OCI-LY1 (cell line): ENCODE data around the gene CHD9NB.
A peak's percentile ranks its signal among the peaks of the same experiment; 100 is the strongest.

Experiments used
- H2AFZ ChIP-seq: fragments of 200-600 bp; sonication (generic), shearing (Covaris generic); 2 replicates; pipeline ENCODE4 v1.6.0; 2014; ENCODE audit warnings: antibody characterized with exemption, mild to moderate bottlenecking, low read length
- H3F3A ChIP-seq: fragments of 200-600 bp; sonication (generic), shearing (Covaris generic); 2 replicates; pipeline ENCODE4 v1.6.0; 2014; ENCODE audit warnings: mild to moderate bottlenecking, antibody characterized with exemption, low read length, moderate library complexity; ENCODE audit not compliant: insufficient read depth
- H3K27ac ChIP-seq: fragments of 200-600 bp; sonication (generic); 2 replicates; pipeline ENCODE4 v1.5.1; 2014; ENCODE audit warnings: low read length, mixed run types, mild to moderate bottlenecking, low read depth; ENCODE audit not compliant: poor library complexity, severe bottlenecking
- H3K27me3 ChIP-seq: fragments of 200-600 bp; sonication (generic); 2 replicates; pipeline ENCODE4 v1.6.0; 2014; ENCODE audit warnings: antibody characterized with exemption, mild to moderate bottlenecking, low read length, moderate library complexity; ENCODE audit not compliant: insufficient read depth
- H3K36me3 ChIP-seq: fragments of 200-600 bp; sonication (generic); 2 replicates; pipeline ENCODE4 v1.6.1; 2014; ENCODE audit warnings: mild to moderate bottlenecking, antibody characterized with exemption, low read length, moderate library complexity, mixed read lengths; ENCODE audit not compliant: insufficient read depth
- H3K4me1 ChIP-seq: fragments of 200-600 bp; sonication (generic); 2 replicates; pipeline ENCODE4 v1.5.1; 2014; ENCODE audit warnings: mild to moderate bottlenecking, low read length, moderate library complexity; ENCODE audit not compliant: insufficient read depth, severe bottlenecking
- H3K4me2 ChIP-seq: fragments of 200-600 bp; sonication (generic), shearing (Covaris generic); 2 replicates; pipeline ENCODE4 v1.6.1; 2014; ENCODE audit warnings: low read length
- H3K4me3 ChIP-seq: fragments of 200-600 bp; sonication (generic); 2 replicates; pipeline ENCODE4 v1.5.1; 2014; ENCODE audit warnings: low read length, low read depth, mild to moderate bottlenecking, mixed read lengths; ENCODE audit not compliant: poor library complexity, severe bottlenecking
- H3K79me2 ChIP-seq: fragments of 200-600 bp; shearing (Covaris generic); 2 replicates; pipeline ENCODE4 v1.6.1; 2016; ENCODE audit warnings: mixed run types, low read length, mixed read lengths; ENCODE audit not compliant: insufficient read depth
- H3K9ac ChIP-seq: fragments of 200-600 bp; sonication (generic), shearing (Covaris generic); 2 replicates; pipeline ENCODE4 v1.6.1; 2014; ENCODE audit warnings: mild to moderate bottlenecking, low read length, mixed read lengths
- H3K9me2 ChIP-seq: fragments of 200-600 bp; sonication (generic), shearing (Covaris generic); 2 replicates; pipeline ENCODE4 v1.6.1; 2014; ENCODE audit warnings: low read depth, mild to moderate bottlenecking, low read length, mixed read lengths
- H3K9me3 ChIP-seq: fragments of 200-600 bp; shearing (Covaris generic); 2 replicates; pipeline ENCODE4 v1.6.1; 2014; ENCODE audit warnings: low read length, mixed read lengths
- H4K20me1 ChIP-seq: fragments of 200-600 bp; sonication (generic), shearing (Covaris generic); 2 replicates; pipeline ENCODE4 v1.6.0; 2016; ENCODE audit warnings: mild to moderate bottlenecking, low read length; ENCODE audit not compliant: insufficient read depth
- CTCF ChIP-seq: fragments of 200-600 bp; sonication (generic), shearing (Covaris generic); IDR thresholded peaks from 2 replicates; pipeline ENCODE4 v1.5.1; 2017; ENCODE audit warnings: mild to moderate bottlenecking, antibody characterized with exemption, low read length, moderate library complexity, mixed read lengths
- EZH2 ChIP-seq: fragments of 200-600 bp; sonication (generic), shearing (Covaris generic); IDR thresholded peaks from 2 replicates; pipeline ENCODE4 v1.8.0; 2017; ENCODE audit warnings: borderline replicate concordance, mixed run types, mild to moderate bottlenecking, antibody characterized with exemption, low read length, moderate library complexity, mixed read lengths

CHD9NB gene

GRCh38 chr16:53067675-53068074, 15.0 kb upstream of the CHD9NB start:
- H3K4me2 ChIP-seq: peak overlapping the region; percentile 56
- H3K9me3 ChIP-seq: no peaks in the 10 kb centered on the region
- no peaks in the 10 kb centered on the region; the same call in 1 of the 2 replicates for H3F3A ChIP-seq
- H3K4me3 ChIP-seq: no peak overlapping the region
- no peaks in the 10 kb centered on the region for H4K20me1 ChIP-seq
- peak overlapping the region; percentile 91 for H3K27ac ChIP-seq
- peaks cover 28% of the 10 kb centered on the region for H3K79me2 ChIP-seq
- no peak overlapping the region for H3K9ac ChIP-seq
- no peaks in the 10 kb centered on the region for H3K27me3 ChIP-seq
- no peak overlapping the region for H2AFZ ChIP-seq
- no peaks in the 10 kb centered on the region for H3K9me2 ChIP-seq
- H3K4me1 ChIP-seq: peaks cover 70% of the 10 kb centered on the region
- TF ChIP-seq CTCF (no peak), EZH2 (no peak)
- peaks cover 8% of the 10 kb centered on the region; the same call in 1 of the 2 replicates for H3K36me3 ChIP-seq

GRCh38 chr16:53065461-53066061, 12.9 kb upstream of the CHD9NB start:
- peaks cover 8% of the 10 kb centered on the region; the same call in 1 of the 2 replicates for H3K36me3 ChIP-seq
- no peaks in the 10 kb centered on the region; the same call in 1 of the 2 replicates for H3F3A ChIP-seq
- TF ChIP-seq EZH2 (no peak), CTCF (no peak)
- no peak overlapping the region for H3K4me2 ChIP-seq
- peak overlapping the region; percentile 39 for H3K27ac ChIP-seq
- peaks cover 19% of the 10 kb centered on the region for H3K79me2 ChIP-seq
- no peak overlapping the region for H2AFZ ChIP-seq
- no peak overlapping the region for H3K4me3 ChIP-seq
- no peaks in the 10 kb centered on the region for H3K9me2 ChIP-seq
- H4K20me1 ChIP-seq: no peaks in the 10 kb centered on the region
- no peak overlapping the region for H3K9ac ChIP-seq
- no peaks in the 10 kb centered on the region for H3K9me3 ChIP-seq
- H3K4me1 ChIP-seq: peaks cover 70% of the 10 kb centered on the region
- H3K27me3 ChIP-seq: no peaks in the 10 kb centered on the region

- Histone ChIP-seq H3K9me2 (no peaks in the 10 kb centered on the region), H3F3A (no peaks in the 10 kb centered on the region; the same call in 1 of the 2 replicates), H3K4me2 (no peak overlapping the region), H3K9me3 (no peaks in the 10 kb centered on the region), H3K27me3 (no peaks in the 10 kb centered on the region), H3K4me1 (peaks cover 59% of the 10 kb centered on the region), H2AFZ (no peak overlapping the region), H3K9ac (no peak overlapping the region; the same call in 1 of the 2 replicates), H3K36me3 (peaks cover 8% of the 10 kb centered on the region; the same call in 1 of the 2 replicates), H3K79me2 (peaks cover 19% of the 10 kb centered on the region), H3K4me3 (no peak overlapping the region), H4K20me1 (no peaks in the 10 kb centered on the region), H3K27ac (peak overlapping the region; percentile 25)
- no peak for TF ChIP-seq EZH2
- no peak for TF ChIP-seq CTCF
Measured at GRCh38 chr16:53064081-53064578, 11.4 kb upstream of the CHD9NB start.
